ENCODE measurements around the gene CHST4.

Gene CHST4

DNA sequence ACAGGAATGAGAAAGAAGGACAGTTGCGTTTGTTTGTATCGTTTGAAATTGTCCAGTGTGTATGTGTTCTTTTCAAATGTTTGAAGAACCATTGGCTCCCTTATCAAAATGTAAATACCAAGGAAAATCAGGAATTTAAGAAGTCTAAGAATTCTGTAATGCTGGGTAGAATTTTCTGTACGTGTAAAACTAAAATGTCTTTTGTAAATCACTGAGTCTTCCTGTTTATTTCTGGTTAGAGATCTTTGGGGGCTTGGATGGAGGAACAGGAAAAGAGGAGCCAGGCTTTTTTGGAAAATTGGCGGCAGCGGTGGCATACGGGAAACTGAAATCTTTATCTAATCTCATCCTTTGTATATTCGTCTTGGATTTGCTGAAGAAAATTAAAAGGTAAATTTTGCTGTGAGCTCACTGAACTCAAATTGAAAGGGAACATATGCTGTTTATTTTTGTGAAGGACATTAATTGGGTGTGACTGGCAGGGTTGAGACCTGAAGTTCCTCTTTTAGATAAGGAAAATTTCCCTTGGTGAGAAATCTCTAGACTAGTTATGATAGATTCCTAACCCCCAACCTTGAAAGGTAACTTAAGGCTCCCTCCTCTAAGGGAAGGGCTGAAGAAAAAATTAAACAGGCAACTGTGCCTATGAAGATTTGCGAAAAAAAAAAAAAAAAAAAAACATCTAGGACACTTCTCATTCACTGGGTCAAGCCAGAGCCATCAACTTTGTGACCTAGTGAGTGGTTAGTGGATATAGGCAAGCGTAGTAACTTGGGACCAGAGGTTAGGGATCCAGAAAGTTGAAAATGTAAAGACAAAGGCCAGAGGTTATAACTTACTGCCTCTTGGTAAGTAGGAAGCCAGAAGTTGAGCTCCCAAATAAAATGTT lies 39.8 kb downstream of the CHST4 start:
- no peak for DNase-seq
- H3K36me3 ChIP-seq (replicated peaks), result no peaks in the 10 kb centered on the region
- H3K27me3 ChIP-seq (replicated peaks), result no peaks in the 10 kb centered on the region
- H3K27ac ChIP-seq, result no peak overlapping the region
- TF ChIP-seq, protein P1, sequence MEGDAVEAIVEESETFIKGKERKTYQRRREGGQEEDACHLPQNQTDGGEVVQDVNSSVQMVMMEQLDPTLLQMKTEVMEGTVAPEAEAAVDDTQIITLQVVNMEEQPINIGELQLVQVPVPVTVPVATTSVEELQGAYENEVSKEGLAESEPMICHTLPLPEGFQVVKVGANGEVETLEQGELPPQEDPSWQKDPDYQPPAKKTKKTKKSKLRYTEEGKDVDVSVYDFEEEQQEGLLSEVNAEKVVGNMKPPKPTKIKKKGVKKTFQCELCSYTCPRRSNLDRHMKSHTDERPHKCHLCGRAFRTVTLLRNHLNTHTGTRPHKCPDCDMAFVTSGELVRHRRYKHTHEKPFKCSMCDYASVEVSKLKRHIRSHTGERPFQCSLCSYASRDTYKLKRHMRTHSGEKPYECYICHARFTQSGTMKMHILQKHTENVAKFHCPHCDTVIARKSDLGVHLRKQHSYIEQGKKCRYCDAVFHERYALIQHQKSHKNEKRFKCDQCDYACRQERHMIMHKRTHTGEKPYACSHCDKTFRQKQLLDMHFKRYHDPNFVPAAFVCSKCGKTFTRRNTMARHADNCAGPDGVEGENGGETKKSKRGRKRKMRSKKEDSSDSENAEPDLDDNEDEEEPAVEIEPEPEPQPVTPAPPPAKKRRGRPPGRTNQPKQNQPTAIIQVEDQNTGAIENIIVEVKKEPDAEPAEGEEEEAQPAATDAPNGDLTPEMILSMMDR (IDR thresholded peaks at IDR 0.05; ENCODE audit: low read depth, low read length, missing control alignments), result no peak
- in situ Hi-C loops (cut with HindIII; ENCODE audit: low pct_ligation_motif_present, low sequenced_read_pairs), result no loop called here
- no peak overlapping the region for H3K4me3 ChIP-seq (ENCODE audit: low read depth, low read length)

DNA sequence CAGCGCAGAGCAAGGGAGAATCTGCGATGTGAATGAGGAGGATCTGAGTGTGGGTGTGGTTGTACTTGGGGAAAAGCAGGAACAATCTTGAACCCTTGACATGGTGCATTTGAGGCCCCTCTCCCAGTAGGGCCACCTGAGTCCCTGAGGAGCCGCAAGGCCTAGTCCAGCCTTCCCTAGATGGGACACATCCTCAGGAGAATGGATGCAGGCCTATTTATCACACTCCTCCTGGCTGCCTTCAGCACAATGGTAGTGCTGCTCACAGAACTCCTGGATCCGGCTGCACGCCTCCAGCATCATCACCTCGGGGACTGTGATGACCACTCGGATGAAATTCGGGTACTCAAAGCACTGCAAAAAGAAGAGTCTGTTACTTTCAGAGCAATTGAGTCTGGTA lies 41.7 kb downstream of the CHST4 start:
- TF ChIP-seq, protein P1 (IDR thresholded peaks at IDR 0.05; ENCODE audit: low read depth, low read length, missing control alignments), result no peak
- in situ Hi-C loops (cut with HindIII; ENCODE audit: low pct_ligation_motif_present, low sequenced_read_pairs), result no loop called here

DNA sequence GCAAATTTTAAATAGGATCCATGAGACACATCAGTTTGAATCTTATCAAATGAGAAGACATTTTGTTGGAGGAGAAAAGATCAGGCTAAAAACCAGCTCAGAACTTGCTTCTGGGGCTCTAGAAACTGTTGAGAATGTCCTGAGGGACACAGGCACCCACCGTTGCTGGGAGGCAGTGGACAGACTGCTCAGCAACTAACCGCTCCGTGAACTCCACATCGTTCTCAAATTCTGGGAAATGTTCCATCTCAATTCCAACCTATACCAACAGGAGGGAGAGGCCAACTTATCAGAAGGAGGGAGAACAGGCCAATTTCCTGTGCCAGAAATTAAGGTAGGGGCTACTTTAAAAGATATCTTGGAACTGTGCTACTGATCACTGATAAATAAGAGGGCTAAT lies 42.3 kb downstream of the CHST4 start:
- in situ Hi-C loops (cut with HindIII; ENCODE audit: low pct_ligation_motif_present, low sequenced_read_pairs), result no loop called here
- Histone ChIP-seq H3K4me3 (ENCODE audit: low read depth, low read length) (no peak overlapping the region), H3K27ac (no peak overlapping the region), H3K27me3 (replicated peaks) (no peaks in the 10 kb centered on the region), H3K36me3 (replicated peaks) (no peaks in the 10 kb centered on the region)
- TF ChIP-seq, protein P1 (IDR thresholded peaks at IDR 0.05; ENCODE audit: low read depth, low read length, missing control alignments), result no peak
- no peak for DNase-seq

More for the DNA sequence above, 41.7 kb downstream of the CHST4 start:
- no peak for DNase-seq
- no peak overlapping the region for H3K4me3 ChIP-seq (ENCODE audit: low read depth, low read length)
- no peaks in the 10 kb centered on the region for H3K27me3 ChIP-seq (replicated peaks)
- H3K27ac ChIP-seq, result no peak overlapping the region
- no peaks in the 10 kb centered on the region for H3K36me3 ChIP-seq (replicated peaks)

DNA sequence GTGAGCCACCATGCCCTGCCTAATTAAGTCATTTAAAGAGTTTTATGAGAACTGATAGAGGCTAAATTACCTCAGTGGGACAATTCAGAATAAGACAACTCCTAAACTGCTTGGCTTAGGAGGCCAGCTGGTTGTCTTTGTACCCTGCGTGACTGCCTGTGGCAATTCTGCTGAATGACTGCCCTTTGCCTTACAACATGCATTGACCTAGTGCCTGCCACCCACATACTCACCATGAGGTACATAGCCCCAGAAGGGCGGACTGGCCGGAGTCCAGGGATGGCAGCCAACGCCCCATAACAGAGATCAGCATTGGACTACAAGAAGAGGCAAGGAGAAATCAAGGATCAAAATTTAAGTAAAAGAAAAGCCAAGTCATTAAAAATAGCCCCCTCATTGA lies 43.4 kb downstream of the CHST4 start:
- in situ Hi-C loops (cut with HindIII; ENCODE audit: low pct_ligation_motif_present, low sequenced_read_pairs), result no loop called here
- H3K4me3 ChIP-seq (ENCODE audit: low read depth, low read length), result no peak overlapping the region
- H3K27me3 ChIP-seq (replicated peaks), result no peaks in the 10 kb centered on the region
- TF ChIP-seq, protein P1 (IDR thresholded peaks at IDR 0.05; ENCODE audit: low read depth, low read length, missing control alignments), result no peak
- H3K36me3 ChIP-seq (replicated peaks), result no peaks in the 10 kb centered on the region
- no peak for DNase-seq
- H3K27ac ChIP-seq, result no peak overlapping the region

GRCh38 chr16:71570144-71570543 lies 43.9 kb downstream of the CHST4 start:
- in situ Hi-C loops (cut with HindIII; ENCODE audit: low pct_ligation_motif_present, low sequenced_read_pairs), result no loop called here
- TF ChIP-seq, protein P1 (IDR thresholded peaks at IDR 0.05; ENCODE audit: low read depth, low read length, missing control alignments), result no peak
- Histone ChIP-seq H3K36me3 (replicated peaks) (no peaks in the 10 kb centered on the region), H3K27ac (no peak overlapping the region), H3K4me3 (ENCODE audit: low read depth, low read length) (no peak overlapping the region), H3K27me3 (replicated peaks) (no peaks in the 10 kb centered on the region)
- no peak for DNase-seq

Data from brain microvascular endothelial cell (primary cell).